Neural crest cell (in vitro differentiated cells): ENCODE results near the gene INCENP. TPM values are rescaled to one million over a fixed set of nuclear protein-coding genes. Genes with fewer than 3 reads are reported as not detected.
"Not testable (repeated sequence)": the region's sequence is repeated elsewhere in the genome, so short reads cannot be mapped to it uniquely, and the experiment has no call there.

Source experiments
- DNase-seq: peaks from one replicate; pipeline ENCODE4 v3.0.0; 2021; ENCODE audit warnings: low read depth, mixed read lengths, low spot score
- H3K27ac Mint-ChIP-seq: one replicate; pipeline ENCODE4 v1.8.0; 2021; ENCODE audit warnings: mild to moderate bottlenecking, mixed read lengths; ENCODE audit not compliant: unreplicated experiment
- H3K27me3 Mint-ChIP-seq: 2 replicates; pipeline ENCODE4 v1.8.0; 2021; ENCODE audit warnings: low read depth, mild to moderate bottlenecking, mixed read lengths
- H3K36me3 Mint-ChIP-seq: 2 replicates; pipeline ENCODE4 v1.8.0; 2021; ENCODE audit warnings: low read depth, mild to moderate bottlenecking, mixed read lengths
- H3K4me1 Mint-ChIP-seq: 2 replicates; pipeline ENCODE4 v1.8.0; 2021; ENCODE audit warnings: mixed read lengths
- H3K4me3 Mint-ChIP-seq: one replicate; pipeline ENCODE4 v1.8.0; 2021; ENCODE audit warnings: mild to moderate bottlenecking, mixed read lengths
- H3K9me3 Mint-ChIP-seq: 2 replicates; pipeline ENCODE4 v1.8.0; 2021; ENCODE audit warnings: mixed read lengths
- total RNA-seq: library from RNA; stranded (reverse); gene quantifications from 2 replicates; pipeline ENCODE4 v1.2.1, GENCODE V29; 2021
- TF ChIP-seq, protein P1 (sequence below): fragments of 200-600 bp; sonication (generic); conservative IDR thresholded peaks from 2 replicates; pipeline ENCODE4 v1.5.0; 2021; ENCODE audit warnings: antibody characterized with exemption, mild to moderate bottlenecking

Gene INCENP
- total RNA-seq, 1 donor from 2014 or later: 162 TPM

DNA sequence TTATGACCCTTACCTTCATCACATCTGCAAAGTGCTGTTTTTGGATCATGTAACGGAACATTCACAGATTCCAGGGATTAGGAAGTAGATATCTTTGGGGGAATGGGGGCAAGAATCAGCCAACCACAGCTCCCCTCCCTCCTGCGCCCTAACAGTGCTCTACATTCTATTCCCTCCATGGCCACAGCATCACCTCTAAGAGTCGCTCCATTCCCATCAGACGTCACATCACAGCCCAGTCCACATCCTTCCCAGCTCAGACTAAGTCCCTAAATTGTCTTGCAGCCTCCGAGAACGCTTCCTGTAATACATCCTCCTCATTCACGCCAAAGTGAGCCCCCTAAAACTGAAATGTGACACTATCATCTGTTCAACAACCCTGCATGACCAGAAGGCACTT lies 72.1 kb downstream of the INCENP start:
- Mint-ChIP-seq H3K4me1 (no peaks in the 10 kb centered on the region), H3K4me3 (no peak overlapping the region), H3K27ac (no peak overlapping the region), H3K27me3 (peaks cover 63% of the 10 kb centered on the region), H3K9me3 (no peaks in the 10 kb centered on the region), H3K36me3 (no peaks in the 10 kb centered on the region)
- TF ChIP-seq, protein P1, sequence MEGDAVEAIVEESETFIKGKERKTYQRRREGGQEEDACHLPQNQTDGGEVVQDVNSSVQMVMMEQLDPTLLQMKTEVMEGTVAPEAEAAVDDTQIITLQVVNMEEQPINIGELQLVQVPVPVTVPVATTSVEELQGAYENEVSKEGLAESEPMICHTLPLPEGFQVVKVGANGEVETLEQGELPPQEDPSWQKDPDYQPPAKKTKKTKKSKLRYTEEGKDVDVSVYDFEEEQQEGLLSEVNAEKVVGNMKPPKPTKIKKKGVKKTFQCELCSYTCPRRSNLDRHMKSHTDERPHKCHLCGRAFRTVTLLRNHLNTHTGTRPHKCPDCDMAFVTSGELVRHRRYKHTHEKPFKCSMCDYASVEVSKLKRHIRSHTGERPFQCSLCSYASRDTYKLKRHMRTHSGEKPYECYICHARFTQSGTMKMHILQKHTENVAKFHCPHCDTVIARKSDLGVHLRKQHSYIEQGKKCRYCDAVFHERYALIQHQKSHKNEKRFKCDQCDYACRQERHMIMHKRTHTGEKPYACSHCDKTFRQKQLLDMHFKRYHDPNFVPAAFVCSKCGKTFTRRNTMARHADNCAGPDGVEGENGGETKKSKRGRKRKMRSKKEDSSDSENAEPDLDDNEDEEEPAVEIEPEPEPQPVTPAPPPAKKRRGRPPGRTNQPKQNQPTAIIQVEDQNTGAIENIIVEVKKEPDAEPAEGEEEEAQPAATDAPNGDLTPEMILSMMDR: no peak
- DNase-seq: no peak

DNA sequence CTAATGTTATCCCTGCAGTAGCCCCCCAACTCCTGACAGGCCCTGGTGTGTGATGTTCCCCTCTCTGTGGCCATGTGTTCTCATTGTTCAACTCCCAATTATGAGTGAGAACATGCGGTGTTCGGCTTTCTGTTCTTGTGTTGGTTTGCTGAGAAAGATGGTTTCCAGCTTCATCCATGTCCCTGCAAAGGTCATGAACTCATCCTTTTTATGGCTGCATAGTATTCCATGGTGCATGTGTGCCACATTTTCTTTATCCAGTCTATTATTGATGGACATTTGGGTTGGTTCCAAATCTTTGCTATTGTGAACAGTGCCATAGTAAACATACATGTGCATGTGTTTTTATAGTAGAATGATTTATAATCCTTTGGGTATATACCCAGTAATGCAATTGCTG lies 73.6 kb downstream of the INCENP start:
- not testable (repeated sequence) for DNase-seq, H3K4me1 Mint-ChIP-seq, H3K4me3 Mint-ChIP-seq, H3K9me3 Mint-ChIP-seq, H3K36me3 Mint-ChIP-seq, H3K27ac Mint-ChIP-seq
- peaks cover 62% of the 10 kb centered on the region for H3K27me3 Mint-ChIP-seq

DNA sequence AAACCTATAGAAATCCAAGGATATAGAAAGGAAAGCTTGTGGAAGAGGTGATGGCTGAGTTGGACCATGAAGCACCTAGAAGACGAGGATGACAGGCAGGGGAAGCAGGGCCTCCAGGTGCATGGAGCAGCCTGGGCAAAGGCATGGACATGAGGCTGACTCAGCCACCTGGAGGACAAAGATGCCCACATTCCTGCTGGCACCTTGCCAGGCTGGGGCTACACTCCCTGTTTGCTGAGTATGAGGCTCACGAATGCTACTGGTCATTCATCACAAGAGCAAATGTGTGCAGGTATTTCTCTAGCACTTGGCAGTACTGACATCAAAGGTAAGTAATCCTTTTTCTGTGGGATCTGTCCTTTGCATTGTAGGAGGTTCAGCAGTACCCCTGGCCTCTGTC lies 77.6 kb downstream of the INCENP start:
- no peak for DNase-seq
- no peak overlapping the region for H3K27ac Mint-ChIP-seq
- no peaks in the 10 kb centered on the region for H3K36me3 Mint-ChIP-seq
- TF ChIP-seq, protein P1: no peak
- H3K4me3 Mint-ChIP-seq: no peak overlapping the region
- peaks cover 37% of the 10 kb centered on the region for H3K27me3 Mint-ChIP-seq
- H3K4me1 Mint-ChIP-seq: no peaks in the 10 kb centered on the region
- no peaks in the 10 kb centered on the region for H3K9me3 Mint-ChIP-seq

Other genes starting within 250 kb of the INCENP start
- gene FADS3, start 232.5 kb upstream of the INCENP start, total RNA-seq: 13.6 and 17.0 TPM in 2 replicates
- gene RAB3IL1, start 206.4 kb upstream of the INCENP start, total RNA-seq: 1.0 and 3.4 TPM in 2 replicates
- 0.52 and 0.96 TPM in 2 replicates for gene BEST1, start 173.7 kb upstream of the INCENP start, total RNA-seq
- 1,207 and 1,209 TPM in 2 replicates for gene FTH1, start 156.4 kb upstream of the INCENP start, total RNA-seq
- gene SCGB1D1, start 66.2 kb downstream of the INCENP start, total RNA-seq: not detected in 2 replicates
- not detected in 2 replicates for gene SCGB2A1, start 84.7 kb downstream of the INCENP start, total RNA-seq
- not detected in 2 replicates for gene SCGB1D2, start 118.2 kb downstream of the INCENP start, total RNA-seq
- gene SCGB2A2, start 146.1 kb downstream of the INCENP start, total RNA-seq: not detected in 2 replicates
- gene SCGB1D4, start 175.1 kb downstream of the INCENP start, total RNA-seq: not detected in 2 replicates
- gene ASRGL1, start 213.4 kb downstream of the INCENP start, total RNA-seq: 50.1 and 57.5 TPM in 2 replicates